HepG2 (cell line): ENCODE results near the gene RSPRY1.

ENCODE experiments used
- ZNF878 ChIP-seq: sonication (generic); formaldehyde crosslinking; IDR thresholded peaks from 2 replicates; pipeline ENCODE4 v1.8.1; 2023; ENCODE audit warnings: mild to moderate bottlenecking, missing genetic modification reagents, moderate library complexity
- TF ChIP-seq, protein P1 (sequence below): sonication (generic); formaldehyde crosslinking; IDR thresholded peaks from 2 replicates; pipeline ENCODE4 v1.5.0; 2020; ENCODE audit warnings: mild to moderate bottlenecking, missing genetic modification reagents, moderate library complexity

DNA sequence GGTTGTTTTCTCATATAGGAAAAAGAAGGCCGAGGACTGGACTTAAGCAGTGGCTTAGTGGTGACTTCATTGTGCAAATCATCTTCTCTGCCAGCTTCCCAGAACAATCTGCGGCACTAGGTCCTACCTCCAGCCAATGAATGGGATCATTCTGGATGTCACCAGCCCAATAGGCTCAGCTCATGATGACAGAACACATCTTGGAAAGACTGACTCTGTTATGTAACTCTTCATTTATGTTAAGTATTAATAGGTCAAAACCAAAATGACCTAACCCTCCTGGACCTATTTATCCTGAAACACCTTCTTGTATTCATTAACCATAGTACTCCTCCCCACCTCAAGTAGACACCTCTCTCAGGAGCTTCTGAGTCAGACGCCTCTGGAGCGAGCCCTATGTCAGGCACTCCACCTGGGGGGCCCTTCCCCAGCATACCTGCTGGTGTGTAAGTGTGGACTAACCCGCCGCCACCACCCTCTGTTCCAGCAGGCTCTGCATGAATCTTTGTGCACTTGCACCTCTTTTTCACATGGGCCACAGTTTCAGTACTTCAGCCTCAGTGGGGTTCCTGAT lies 66.1 kb downstream of the RSPRY1 start:
- TF ChIP-seq, protein P1, sequence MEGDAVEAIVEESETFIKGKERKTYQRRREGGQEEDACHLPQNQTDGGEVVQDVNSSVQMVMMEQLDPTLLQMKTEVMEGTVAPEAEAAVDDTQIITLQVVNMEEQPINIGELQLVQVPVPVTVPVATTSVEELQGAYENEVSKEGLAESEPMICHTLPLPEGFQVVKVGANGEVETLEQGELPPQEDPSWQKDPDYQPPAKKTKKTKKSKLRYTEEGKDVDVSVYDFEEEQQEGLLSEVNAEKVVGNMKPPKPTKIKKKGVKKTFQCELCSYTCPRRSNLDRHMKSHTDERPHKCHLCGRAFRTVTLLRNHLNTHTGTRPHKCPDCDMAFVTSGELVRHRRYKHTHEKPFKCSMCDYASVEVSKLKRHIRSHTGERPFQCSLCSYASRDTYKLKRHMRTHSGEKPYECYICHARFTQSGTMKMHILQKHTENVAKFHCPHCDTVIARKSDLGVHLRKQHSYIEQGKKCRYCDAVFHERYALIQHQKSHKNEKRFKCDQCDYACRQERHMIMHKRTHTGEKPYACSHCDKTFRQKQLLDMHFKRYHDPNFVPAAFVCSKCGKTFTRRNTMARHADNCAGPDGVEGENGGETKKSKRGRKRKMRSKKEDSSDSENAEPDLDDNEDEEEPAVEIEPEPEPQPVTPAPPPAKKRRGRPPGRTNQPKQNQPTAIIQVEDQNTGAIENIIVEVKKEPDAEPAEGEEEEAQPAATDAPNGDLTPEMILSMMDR: no peak
- TF ChIP-seq ZNF878 (CRISPR knock-in tag): no peak
